NCI-H1694 treated with DMSO at 0.1 percent for 48 hours (cell line): ENCODE measurements around the gene STAG2.
"Not testable (repeated sequence)": the region's sequence is repeated elsewhere in the genome, so short reads cannot be mapped to it uniquely, and the experiment has no call there.

Experiments used
- DNase-seq: peaks from one replicate; lab custom pipeline; 2025; lab: John Stamatoyannopoulos, UW

Gene STAG2

DNA sequence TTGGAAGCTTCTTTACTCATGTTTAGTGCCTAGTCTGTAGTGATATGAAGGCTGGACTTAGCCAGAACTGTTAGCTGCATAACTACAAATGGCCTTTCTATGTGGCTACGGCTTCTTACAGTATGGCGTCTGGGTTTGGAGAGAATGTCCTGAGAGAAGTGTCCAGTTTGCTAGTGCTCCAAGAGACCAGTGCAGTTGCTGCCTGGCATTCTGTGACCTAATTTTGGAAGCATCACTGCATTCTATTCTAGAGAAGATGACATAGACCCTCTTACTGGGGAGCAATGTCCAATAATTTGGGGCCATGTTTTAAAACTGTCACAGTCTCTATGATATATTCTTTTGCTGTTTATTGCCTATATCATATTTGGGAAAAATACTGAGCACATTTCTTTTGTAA lies 74.2 kb downstream of the STAG2 start:
- no peak for DNase-seq

GRCh38 chrX:124042042-124042441 lies 80.5 kb downstream of the STAG2 start:
- DNase-seq = no peak

DNA sequence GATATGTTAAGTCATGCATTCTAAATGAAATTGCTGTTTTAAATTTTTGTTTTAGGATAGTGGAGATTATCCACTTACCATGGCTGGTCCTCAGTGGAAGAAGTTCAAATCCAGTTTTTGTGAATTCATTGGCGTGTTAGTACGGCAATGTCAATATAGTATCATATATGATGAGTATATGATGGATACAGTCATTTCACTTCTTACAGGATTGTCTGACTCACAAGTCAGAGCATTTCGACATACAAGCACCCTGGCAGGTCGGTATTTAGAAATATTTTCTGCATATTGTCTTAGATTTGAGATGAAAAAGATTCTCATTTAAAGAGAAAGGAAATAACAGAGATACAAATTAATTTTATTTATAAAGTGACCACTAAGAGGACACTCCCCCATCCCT lies 83.6 kb downstream of the STAG2 start:
- DNase-seq = no peak

DNA sequence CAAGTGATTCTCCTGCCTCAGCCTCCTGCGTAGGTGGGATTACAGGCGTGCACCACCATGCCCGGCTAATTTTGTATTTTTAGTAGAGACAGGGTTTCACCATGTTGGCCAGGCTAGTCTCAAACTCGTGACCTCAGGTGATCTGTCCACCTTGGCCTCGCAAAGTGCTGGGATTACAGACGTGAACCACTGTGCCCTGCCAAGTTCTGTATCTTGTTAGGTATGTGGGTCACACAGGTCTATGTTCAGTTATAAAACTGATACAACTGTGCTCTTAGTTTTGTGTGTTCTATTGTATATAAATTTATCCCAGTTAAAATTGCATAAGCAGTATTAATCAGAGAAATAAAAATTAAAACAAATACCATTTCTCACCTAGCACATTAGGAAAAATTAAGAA lies 122.9 kb downstream of the STAG2 start:
- not testable (repeated sequence) for DNase-seq

DNA sequence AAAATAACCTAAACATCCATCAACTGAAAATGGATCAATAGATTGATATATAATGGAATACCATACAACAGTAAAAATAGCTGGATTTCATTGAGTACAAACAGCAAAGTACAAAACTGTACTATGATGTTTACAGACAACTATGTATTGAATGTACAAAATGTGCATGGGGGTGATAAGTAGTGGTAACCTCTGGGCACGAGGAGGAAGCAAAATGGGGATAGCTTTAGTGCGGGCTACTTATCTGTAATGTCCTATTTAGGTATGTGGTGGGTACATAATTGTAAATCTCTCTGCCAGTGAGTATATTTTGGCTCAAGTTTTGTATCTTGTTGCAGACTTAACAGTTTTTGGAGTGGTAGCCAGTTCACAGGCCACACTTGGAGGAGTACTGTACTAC lies 123.6 kb downstream of the STAG2 start:
- DNase-seq = no peak

- DNase-seq = no peak
Observed at GRCh38 chrX:124086411-124086810, 124.9 kb downstream of the STAG2 start.

DNA sequence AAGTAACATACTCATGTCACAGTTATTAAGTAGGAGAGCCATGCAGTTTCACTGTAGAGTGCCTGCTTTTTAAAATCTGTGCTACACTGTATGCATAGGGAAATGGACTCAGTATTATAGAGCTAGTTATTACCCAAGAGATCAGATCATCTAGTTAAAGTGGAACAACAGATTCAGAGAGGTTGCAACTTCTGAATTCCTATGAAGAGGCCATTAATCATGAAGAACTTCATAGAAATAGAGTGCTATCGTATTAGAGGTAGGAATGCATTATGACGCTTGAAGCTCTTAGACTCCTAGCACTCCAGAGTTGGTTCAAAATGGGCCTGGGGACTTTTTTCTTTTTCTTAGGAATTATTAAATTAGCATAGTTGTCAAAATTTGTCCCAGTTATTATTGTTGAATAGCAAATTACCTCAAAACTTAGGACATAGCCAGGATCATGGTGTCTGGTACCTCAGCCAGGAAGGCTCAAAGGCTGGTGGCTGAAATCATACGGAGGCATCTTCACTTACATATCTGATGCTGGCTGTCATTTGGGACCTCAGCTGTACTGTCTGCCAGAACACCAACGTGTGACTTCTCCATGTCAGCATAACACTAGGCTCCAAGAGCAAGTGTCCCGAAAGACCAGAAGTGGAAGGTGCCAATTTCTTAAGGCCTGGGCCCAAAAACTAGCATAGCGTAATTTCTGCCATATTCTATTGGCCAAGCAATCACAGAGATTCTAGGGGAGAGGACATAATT lies 125.7 kb downstream of the STAG2 start:
- DNase-seq = no peak

GRCh38 chrX:124093222-124093621 lies 131.7 kb downstream of the STAG2 start:
- no peak for DNase-seq

DNA sequence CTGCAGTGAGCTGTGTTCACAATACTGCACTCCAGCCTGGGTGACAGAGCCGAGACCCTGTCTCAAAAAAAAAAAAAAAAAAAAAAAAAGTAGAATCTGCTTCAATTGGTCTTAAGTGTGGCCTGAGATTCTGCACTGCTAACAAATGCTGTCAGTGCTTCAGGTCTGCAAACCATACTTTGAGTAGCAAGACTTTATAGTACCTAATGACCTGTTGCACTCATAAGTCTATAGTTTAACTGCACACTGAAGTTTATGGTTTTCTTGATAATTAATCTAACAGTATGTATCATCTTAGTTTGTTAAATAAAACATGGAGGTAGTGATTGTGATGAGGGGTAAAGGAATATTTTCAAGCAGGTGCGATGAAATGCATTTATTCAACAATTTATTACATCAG lies 135.6 kb downstream of the STAG2 start:
- DNase-seq = no peak

DNA sequence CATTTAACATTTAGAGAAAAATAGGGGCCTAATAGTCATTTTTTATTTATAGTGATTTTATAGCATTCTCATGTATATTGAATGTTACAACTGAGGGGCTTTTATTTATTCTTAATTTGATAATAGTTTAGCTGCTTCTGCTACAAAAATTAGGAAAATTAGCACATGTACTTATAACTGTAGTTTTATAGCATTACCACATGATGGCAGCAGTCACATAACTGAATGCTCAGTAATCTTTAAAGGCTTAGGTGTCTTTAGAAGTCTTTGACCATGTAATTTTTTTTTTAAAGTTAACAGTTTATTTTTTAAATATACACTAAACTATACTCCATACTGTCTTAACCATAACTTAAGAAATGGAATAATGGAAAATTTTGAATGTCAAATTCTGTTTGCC lies 136.6 kb downstream of the STAG2 start:
- peak; percentile 54 for DNase-seq

- DNase-seq = no peak
Observed at GRCh38 chrX:124103966-124104365, 142.5 kb downstream of the STAG2 start.

- not testable (repeated sequence) for DNase-seq
Observed at GRCh38 chrX:124104512-124104911, 143.0 kb downstream of the STAG2 start.

- DNase-seq = no peak
Observed at GRCh38 chrX:124113621-124114600, 152.4 kb downstream of the STAG2 start.

- no peak for DNase-seq
Observed at GRCh38 chrX:124117325-124117724, 155.8 kb downstream of the STAG2 start.

GRCh38 chrX:124125471-124125870 lies 164.0 kb downstream of the STAG2 start:
- no peak for DNase-seq

DNA sequence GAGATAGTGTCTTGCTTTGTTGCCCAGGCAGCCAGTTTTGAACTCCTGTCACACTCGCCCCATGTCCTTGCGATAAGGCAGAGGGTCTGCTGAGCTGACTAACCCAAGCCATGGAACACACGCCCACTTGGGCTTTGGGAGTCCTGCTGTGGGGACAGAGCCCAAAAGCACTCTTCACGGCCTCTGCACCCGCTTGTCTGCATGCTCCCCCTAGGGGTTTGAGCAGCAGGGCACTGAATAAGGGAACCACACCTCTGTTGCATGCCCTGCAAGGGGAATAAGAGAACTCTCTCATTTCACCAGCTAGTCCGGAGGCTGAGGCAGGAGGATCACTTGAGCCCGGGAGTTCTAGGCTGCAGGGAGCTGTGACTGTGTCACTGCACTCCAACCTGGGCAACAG lies 166.0 kb downstream of the STAG2 start:
- DNase-seq = no peak

DNA sequence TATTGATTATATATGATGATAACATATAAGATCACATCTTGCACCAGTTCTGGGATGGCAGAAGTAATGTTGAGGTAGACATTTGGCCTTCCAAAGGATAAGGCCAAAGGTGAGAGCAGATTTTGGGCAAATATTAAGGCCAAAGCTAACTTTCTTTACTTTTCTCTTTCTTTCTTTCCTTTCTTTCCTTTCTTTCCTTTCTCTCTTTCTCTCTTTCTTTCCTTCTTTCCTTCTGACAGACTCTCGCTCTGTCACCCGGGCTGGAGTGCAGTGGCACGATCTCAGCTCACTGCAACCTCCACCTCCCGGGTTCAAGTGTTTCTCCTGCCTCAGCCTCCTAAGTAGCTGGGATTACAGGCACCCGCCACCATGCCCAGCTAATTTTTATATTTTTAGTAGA lies 170.9 kb downstream of the STAG2 start:
- DNase-seq = not testable (repeated sequence)

GRCh38 chrX:124145749-124146148 lies 184.2 kb downstream of the STAG2 start:
- DNase-seq = no peak

DNA sequence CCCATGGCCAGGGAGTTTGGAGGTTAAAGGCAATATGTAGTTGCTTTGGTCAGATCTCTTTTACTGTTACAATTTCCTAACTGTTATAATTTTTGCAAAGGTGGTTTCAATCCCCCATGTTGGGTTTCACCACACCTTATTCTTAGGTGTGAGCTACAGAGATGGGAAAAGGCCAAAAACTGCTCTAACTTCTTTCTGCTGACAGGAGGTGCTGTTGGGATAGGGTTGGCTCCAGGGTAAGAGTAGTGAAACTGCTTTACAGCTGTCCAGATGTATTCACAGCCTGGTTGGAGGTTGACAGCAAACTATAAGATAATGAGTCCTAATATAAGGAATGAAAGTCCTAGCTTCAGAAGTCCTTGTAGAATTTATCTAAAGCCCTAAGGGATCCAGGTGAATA lies 189.7 kb downstream of the STAG2 start:
- DNase-seq = no peak
